PC-3 (cell line): ENCODE measurements around the gene IL11. TPM values are rescaled to one million over a fixed set of nuclear protein-coding genes. Genes with fewer than 3 reads are reported as not detected.
A peak's percentile ranks its signal among the peaks of the same experiment; 100 is the strongest.

Source experiments
- ATAC-seq: fragments of 200-7000 bp; cut with Tn5 transposase; 2 replicates; pipeline ENCODE4 v1.9.1; 2020; ENCODE audit warnings: mild to moderate bottlenecking, moderate library complexity
- BruUV-seq: library from RNA; stranded (reverse); fragments of 400-500 nt; replicated peaks from 2 replicates; lab custom pipeline; 2021; lab: Mats Ljungman, UMichigan
- CTCF ChIA-PET: fragments of 300-600 bp; sonication (Branson Sonifier 250); formaldehyde crosslinking; loops from one replicate; lab custom pipeline; 2022; ENCODE audit warnings: antibody characterized with exemption; lab: Charles Lee
- POLR2A ChIA-PET: fragments of 300-600 bp; sonication (Branson Sonifier 250); formaldehyde crosslinking; loops from one replicate; lab custom pipeline; 2022; ENCODE audit warnings: antibody characterized with exemption; ENCODE audit not compliant: unreplicated experiment; lab: Charles Lee
- DNase-seq: peaks from one replicate; pipeline ENCODE4 v3.0.0-alpha.2; 2015
- H2AFZ ChIP-seq: fragments of 300-600 bp; sonication (generic); 2 replicates; pipeline ENCODE4 v1.6.0; 2016; ENCODE audit warnings: antibody characterized with exemption, low read length
- H3F3A ChIP-seq: fragments of 300-600 bp; sonication (generic); one replicate; pipeline ENCODE4 v1.6.0; 2017; ENCODE audit warnings: antibody characterized with exemption, low read length, control low read depth, mild to moderate bottlenecking; ENCODE audit not compliant: unreplicated experiment
- H3K27ac ChIP-seq: fragments of 300-600 bp; sonication (generic); 2 replicates; pipeline ENCODE4 v1.5.1; 2016; ENCODE audit warnings: mild to moderate bottlenecking, low read length
- H3K27me3 ChIP-seq: fragments of 300-600 bp; sonication (generic); 2 replicates; pipeline ENCODE4 v1.6.1; 2016; ENCODE audit warnings: low read length, mixed read lengths
- H3K36me3 ChIP-seq: fragments of 300-600 bp; sonication (generic); 2 replicates; pipeline ENCODE4 v1.6.1; 2016; ENCODE audit warnings: low read depth, mixed run types, low read length, mixed read lengths
- H3K4me1 ChIP-seq: fragments of 300-600 bp; sonication (generic); 2 replicates; pipeline ENCODE4 v1.5.1; 2016; ENCODE audit warnings: low read length; ENCODE audit not compliant: insufficient read depth
- H3K4me2 ChIP-seq: fragments of 300-600 bp; sonication (generic); 2 replicates; pipeline ENCODE4 v1.6.0; 2016; ENCODE audit warnings: low read length
- H3K4me3 ChIP-seq: fragments of 300-600 bp; sonication (generic); 2 replicates; pipeline ENCODE4 v1.5.1; 2016; ENCODE audit warnings: mild to moderate bottlenecking, low read length, mixed read lengths
- H3K79me2 ChIP-seq: fragments of 300-600 bp; sonication (generic); 2 replicates; pipeline ENCODE4 v1.6.1; 2017; ENCODE audit warnings: low read length, mixed read lengths
- H3K9ac ChIP-seq: fragments of 300-600 bp; sonication (generic); 2 replicates; pipeline ENCODE4 v1.6.0; 2016; ENCODE audit warnings: mild to moderate bottlenecking, low read length
- H3K9me2 ChIP-seq: fragments of 300-600 bp; sonication (generic); replicated peaks from 2 replicates; pipeline ENCODE4 v1.6.1; 2016; ENCODE audit warnings: mixed run types, low read length, mixed read lengths
- H3K9me3 ChIP-seq: fragments of 300-600 bp; sonication (generic); 2 replicates; pipeline ENCODE4 v1.6.1; 2016; ENCODE audit warnings: low read length, mixed read lengths
- H4K20me1 ChIP-seq: fragments of 300-600 bp; sonication (generic); 2 replicates; pipeline ENCODE4 v1.6.1; 2016; ENCODE audit warnings: low read length, mixed read lengths
- CTCF ChIP-seq: fragments of 300-600 bp; sonication (generic); conservative IDR thresholded peaks from 2 replicates; pipeline ENCODE4 v1.5.1; 2017; ENCODE audit warnings: antibody characterized with exemption, low read depth, mild to moderate bottlenecking, low read length
- EZH2 ChIP-seq: fragments of 300-600 bp; sonication (generic); IDR thresholded peaks from one replicate; pipeline ENCODE4 v1.6.1; 2017; ENCODE audit warnings: antibody characterized with exemption, mild to moderate bottlenecking, low read length; ENCODE audit not compliant: unreplicated experiment
- EZH2phosphoT487 ChIP-seq: fragments of 300-600 bp; sonication (generic); IDR thresholded peaks from 2 replicates; pipeline ENCODE4 v1.6.1; 2018; ENCODE audit warnings: mild to moderate bottlenecking, antibody characterized with exemption, low read length, borderline replicate concordance
- intact Hi-C: fragments of 100-400 bp; cut with micrococcal nuclease; formaldehyde crosslinking; loops from 2 replicates; pipeline ENCODE4 v1.9.0; 2023
- total RNA-seq: library from RNA; depleted of rRNA; stranded (reverse); fragments of >200 nt; gene quantifications from 2 replicates; pipeline ENCODE4 v1.2.3, GENCODE V29; 2014

IL11 gene
- total RNA-seq, 1 experiment from 2014 or later: 7.5 TPM

GRCh38 chr19:55353803-55354697 lies 16.2 kb downstream of the IL11 start:
- intact Hi-C loops: loop anchor here (2.0 kb wide), 1 partner anchor 15 kb away; the partner anchor contains the start of gene KMT5C
- Histone ChIP-seq H3K4me3 (peak overlapping the region; percentile 68), H2AFZ (peak overlapping the region; percentile 70), H3K9ac (peak overlapping the region; percentile 48), H3K9me2 (no peaks in the 10 kb centered on the region), H3K36me3 (no peaks in the 10 kb centered on the region), H3K4me2 (peak overlapping the region; percentile 91), H4K20me1 (no peaks in the 10 kb centered on the region), H3F3A (no peaks in the 10 kb centered on the region), H3K27ac (no peak overlapping the region), H3K9me3 (no peaks in the 10 kb centered on the region), H3K4me1 (peaks cover 45% of the 10 kb centered on the region), H3K79me2 (no peaks in the 10 kb centered on the region), H3K27me3 (peaks cover 17% of the 10 kb centered on the region)
- ChIA-PET POLR2A (no interaction called here), CTCF (no interaction called here)
- TF ChIP-seq CTCF: no peak
- TF ChIP-seq EZH2phosphoT487: no peak
- no peak for TF ChIP-seq EZH2
- DNase-seq: peak; percentile 65
- ATAC-seq: peak; percentile 81
- BruUV-seq: no TSS peak

- Histone ChIP-seq H3K4me2 (peak overlapping the region; percentile 91), H3K4me3 (peak overlapping the region; percentile 68), H3K36me3 (no peaks in the 10 kb centered on the region), H3F3A (no peaks in the 10 kb centered on the region), H3K9me3 (no peaks in the 10 kb centered on the region), H3K79me2 (no peaks in the 10 kb centered on the region), H3K9me2 (no peaks in the 10 kb centered on the region), H3K4me1 (peaks cover 45% of the 10 kb centered on the region), H4K20me1 (no peaks in the 10 kb centered on the region), H3K9ac (peak overlapping the region; percentile 48), H3K27ac (no peak overlapping the region), H2AFZ (peak overlapping the region; percentile 70), H3K27me3 (peaks cover 17% of the 10 kb centered on the region)
- BruUV-seq: TSS peak; percentile 87
- DNase-seq (peak; percentile 39), ATAC-seq (0 out of 2 replicates have a peak, but pooled peaks have one; percentile 0)
- TF ChIP-seq EZH2: no peak
- no peak for TF ChIP-seq CTCF
- TF ChIP-seq EZH2phosphoT487: no peak
- ChIA-PET CTCF (no interaction called here), POLR2A (interaction anchor here (0.6 kb wide), 1 partner anchor 94 kb away, joined by 7 read pairs; no protein-coding TSS in a partner anchor)
- intact Hi-C loops: no loop called here
Observed at GRCh38 chr19:55353356-55353802, 16.9 kb downstream of the IL11 start.
